ENCODE results near the gene PRKCE.
"Not testable (repeated sequence)": the region's sequence is repeated elsewhere in the genome, so short reads cannot be mapped to it uniquely, and the experiment has no call there.

The PRKCE gene

GRCh38 chr2:45839508-45840251 lies 188.2 kb downstream of the PRKCE start:
- DNase-seq, result no peak

- DNase-seq, result no peak
These were observed 189.0 kb downstream of the PRKCE start for GRCh38 chr2:45840481-45840880.

GRCh38 chr2:45841752-45842407 lies 190.4 kb downstream of the PRKCE start:
- DNase-seq, result no peak

- no peak for DNase-seq
These were observed 191.7 kb downstream of the PRKCE start for GRCh38 chr2:45843136-45843535.

GRCh38 chr2:45844796-45845457 lies 193.5 kb downstream of the PRKCE start:
- no peak for DNase-seq

- DNase-seq, result no peak
These were observed 194.1 kb downstream of the PRKCE start for GRCh38 chr2:45845566-45845965.

GRCh38 chr2:45849491-45850283 lies 198.2 kb downstream of the PRKCE start:
- peak; percentile 80 for DNase-seq

GRCh38 chr2:45850558-45850957 lies 199.1 kb downstream of the PRKCE start:
- no peak for DNase-seq

GRCh38 chr2:45851111-45851510 lies 199.6 kb downstream of the PRKCE start:
- no peak for DNase-seq

- DNase-seq, result peak; percentile 87
These were observed 200.3 kb downstream of the PRKCE start for GRCh38 chr2:45851576-45852304.

- DNase-seq, result peak; percentile 14
These were observed 201.1 kb downstream of the PRKCE start for GRCh38 chr2:45852450-45853150.

- DNase-seq, result no peak
These were observed 203.9 kb downstream of the PRKCE start for GRCh38 chr2:45855374-45855773.

GRCh38 chr2:45856391-45857274 lies 205.2 kb downstream of the PRKCE start:
- DNase-seq, result no peak

- DNase-seq, result no peak
These were observed 205.8 kb downstream of the PRKCE start for GRCh38 chr2:45857275-45857609.

- DNase-seq, result no peak
These were observed 206.5 kb downstream of the PRKCE start for GRCh38 chr2:45857867-45858520.

GRCh38 chr2:45858872-45859271 lies 207.4 kb downstream of the PRKCE start:
- DNase-seq, result not testable (repeated sequence)

- no peak for DNase-seq
These were observed 208.2 kb downstream of the PRKCE start for GRCh38 chr2:45859682-45860081.

GRCh38 chr2:45860136-45861121 lies 209.0 kb downstream of the PRKCE start:
- DNase-seq, result peak; percentile 45

- no peak for DNase-seq
These were observed 211.4 kb downstream of the PRKCE start for GRCh38 chr2:45862843-45863242.

All from fibroblast of skin of back (primary cell).